ENCODE data around the gene XRN1.
"Not testable (repeated sequence)": the region's sequence is repeated elsewhere in the genome, so short reads cannot be mapped to it uniquely, and the experiment has no call there.

XRN1 gene

DNA sequence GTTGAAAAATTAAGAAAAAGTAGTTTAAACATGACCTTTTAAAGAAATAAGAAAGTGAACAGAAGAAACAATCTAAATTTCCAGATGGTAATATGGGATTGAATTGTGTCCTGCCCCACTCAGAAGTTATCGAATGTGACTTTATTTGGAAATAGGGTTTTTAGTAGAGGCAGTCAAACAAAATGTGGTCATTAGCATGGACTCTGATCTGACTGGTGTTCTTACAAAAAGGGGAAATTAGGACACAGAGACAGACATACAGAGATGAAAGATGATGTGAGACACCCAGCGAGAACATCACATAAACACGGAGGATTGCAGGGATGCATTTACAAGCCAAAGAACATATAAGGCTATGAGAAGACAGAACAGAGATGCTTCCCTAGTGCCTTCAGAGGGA is 73.2 kb downstream of the XRN1 start:
- Histone ChIP-seq H3K4me3 (ENCODE audit: insufficient read depth, low read length, poor library complexity, severe bottlenecking) (no peak overlapping the region), H3K4me2 (ENCODE audit: low read depth, low read length, poor library complexity, severe bottlenecking) (no peak overlapping the region), H3K36me3 (ENCODE audit: low read length) (0 out of 2 replicates have a peak, but pooled peaks cover 6% of the 10 kb centered on the region), H3K27me3 (ENCODE audit: low read length) (no peaks in the 10 kb centered on the region), H3K27ac (ENCODE audit: low read depth, low read length) (no peak overlapping the region), H4K20me1 (ENCODE audit: low read depth, low read length) (no peaks in the 10 kb centered on the region), H2AFZ (ENCODE audit: low read depth, low read length, severe bottlenecking) (no peak overlapping the region), H3K79me2 (ENCODE audit: insufficient read depth, low read length) (no peaks in the 10 kb centered on the region), H3K9me2 (replicated peaks; ENCODE audit: insufficient read depth, low read length) (no peaks in the 10 kb centered on the region), H3F3A (ENCODE audit: insufficient read depth) (no peaks in the 10 kb centered on the region), H3K9me3 (ENCODE audit: insufficient read depth, low read length) (no peaks in the 10 kb centered on the region), H3K9ac (ENCODE audit: low read length) (no peak overlapping the region)
- no peak for TF ChIP-seq EZH2phosphoT487 (conservative IDR thresholded peaks at IDR 0.05; ENCODE audit: low read length)
- TF ChIP-seq, protein P1, sequence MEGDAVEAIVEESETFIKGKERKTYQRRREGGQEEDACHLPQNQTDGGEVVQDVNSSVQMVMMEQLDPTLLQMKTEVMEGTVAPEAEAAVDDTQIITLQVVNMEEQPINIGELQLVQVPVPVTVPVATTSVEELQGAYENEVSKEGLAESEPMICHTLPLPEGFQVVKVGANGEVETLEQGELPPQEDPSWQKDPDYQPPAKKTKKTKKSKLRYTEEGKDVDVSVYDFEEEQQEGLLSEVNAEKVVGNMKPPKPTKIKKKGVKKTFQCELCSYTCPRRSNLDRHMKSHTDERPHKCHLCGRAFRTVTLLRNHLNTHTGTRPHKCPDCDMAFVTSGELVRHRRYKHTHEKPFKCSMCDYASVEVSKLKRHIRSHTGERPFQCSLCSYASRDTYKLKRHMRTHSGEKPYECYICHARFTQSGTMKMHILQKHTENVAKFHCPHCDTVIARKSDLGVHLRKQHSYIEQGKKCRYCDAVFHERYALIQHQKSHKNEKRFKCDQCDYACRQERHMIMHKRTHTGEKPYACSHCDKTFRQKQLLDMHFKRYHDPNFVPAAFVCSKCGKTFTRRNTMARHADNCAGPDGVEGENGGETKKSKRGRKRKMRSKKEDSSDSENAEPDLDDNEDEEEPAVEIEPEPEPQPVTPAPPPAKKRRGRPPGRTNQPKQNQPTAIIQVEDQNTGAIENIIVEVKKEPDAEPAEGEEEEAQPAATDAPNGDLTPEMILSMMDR (IDR thresholded peaks at IDR 0.05; ENCODE audit: insufficient read depth, low read length, poor library complexity, severe bottlenecking), result no peak

DNA sequence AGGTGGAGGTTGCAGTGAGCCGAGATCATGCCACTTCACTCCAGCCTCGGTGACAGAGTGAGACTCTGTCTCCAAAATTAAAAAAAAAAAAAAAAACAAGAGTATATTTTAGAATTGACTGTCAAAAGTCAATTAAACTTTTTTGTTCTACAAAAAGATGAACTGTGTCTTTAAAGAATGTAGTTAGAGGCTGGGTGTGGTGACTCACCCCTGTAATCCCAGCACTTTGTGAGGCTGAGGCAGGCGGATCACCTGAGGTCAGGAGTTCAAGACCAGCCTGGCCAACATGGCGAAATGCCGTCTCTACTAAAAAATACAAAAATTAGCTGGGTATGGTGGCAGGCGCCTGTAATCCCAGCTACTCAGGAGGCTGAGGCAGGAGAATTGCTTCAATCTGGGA is 78.3 kb downstream of the XRN1 start:
- H3F3A ChIP-seq (ENCODE audit: insufficient read depth); H3K27me3 ChIP-seq (ENCODE audit: low read length); H3K36me3 ChIP-seq (ENCODE audit: low read length); H3K9me2 ChIP-seq (replicated peaks; ENCODE audit: insufficient read depth, low read length); H3K9ac ChIP-seq (ENCODE audit: low read length); H4K20me1 ChIP-seq (ENCODE audit: low read depth, low read length); H3K79me2 ChIP-seq (ENCODE audit: insufficient read depth, low read length); H3K4me2 ChIP-seq (ENCODE audit: low read depth, low read length, poor library complexity, severe bottlenecking); H3K4me3 ChIP-seq (ENCODE audit: insufficient read depth, low read length, poor library complexity, severe bottlenecking); H3K27ac ChIP-seq (ENCODE audit: low read depth, low read length); H2AFZ ChIP-seq (ENCODE audit: low read depth, low read length, severe bottlenecking); H3K9me3 ChIP-seq (ENCODE audit: insufficient read depth, low read length): not testable (repeated sequence)

DNA sequence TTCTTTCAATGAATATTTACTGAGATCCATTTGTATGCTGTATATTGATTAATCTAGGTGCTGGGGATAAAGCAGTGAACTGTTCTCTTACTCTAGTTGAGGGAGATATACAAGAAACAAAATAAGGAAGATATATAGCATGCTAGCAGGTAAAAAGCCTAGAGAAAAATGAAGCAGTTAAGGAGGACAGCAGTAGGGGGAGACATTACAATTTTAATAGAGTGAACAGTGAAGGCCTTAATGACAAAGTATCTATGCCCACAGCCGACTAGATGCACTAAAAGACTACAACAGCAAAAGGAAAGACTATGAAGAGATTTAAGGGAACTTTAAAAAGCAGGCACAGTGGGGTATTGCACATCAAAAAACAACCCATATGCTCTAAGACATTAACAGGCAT is 81.4 kb downstream of the XRN1 start:
- Histone ChIP-seq H3K4me3 (ENCODE audit: insufficient read depth, low read length, poor library complexity, severe bottlenecking) (no peak overlapping the region), H3K79me2 (ENCODE audit: insufficient read depth, low read length) (no peaks in the 10 kb centered on the region), H4K20me1 (ENCODE audit: low read depth, low read length) (no peaks in the 10 kb centered on the region), H3K27me3 (ENCODE audit: low read length) (no peaks in the 10 kb centered on the region), H3F3A (ENCODE audit: insufficient read depth) (no peaks in the 10 kb centered on the region), H2AFZ (ENCODE audit: low read depth, low read length, severe bottlenecking) (no peak overlapping the region), H3K9me2 (replicated peaks; ENCODE audit: insufficient read depth, low read length) (no peaks in the 10 kb centered on the region), H3K36me3 (ENCODE audit: low read length) (peaks cover 12% of the 10 kb centered on the region; the same call in 1 of the 2 replicates), H3K4me2 (ENCODE audit: low read depth, low read length, poor library complexity, severe bottlenecking) (no peak overlapping the region), H3K9me3 (ENCODE audit: insufficient read depth, low read length) (no peaks in the 10 kb centered on the region), H3K9ac (ENCODE audit: low read length) (no peak overlapping the region), H3K27ac (ENCODE audit: low read depth, low read length) (no peak overlapping the region)
- no peak for TF ChIP-seq EZH2phosphoT487 (conservative IDR thresholded peaks at IDR 0.05; ENCODE audit: low read length)
- TF ChIP-seq, protein P1 (IDR thresholded peaks at IDR 0.05; ENCODE audit: insufficient read depth, low read length, poor library complexity, severe bottlenecking), result peak; percentile 41

DNA sequence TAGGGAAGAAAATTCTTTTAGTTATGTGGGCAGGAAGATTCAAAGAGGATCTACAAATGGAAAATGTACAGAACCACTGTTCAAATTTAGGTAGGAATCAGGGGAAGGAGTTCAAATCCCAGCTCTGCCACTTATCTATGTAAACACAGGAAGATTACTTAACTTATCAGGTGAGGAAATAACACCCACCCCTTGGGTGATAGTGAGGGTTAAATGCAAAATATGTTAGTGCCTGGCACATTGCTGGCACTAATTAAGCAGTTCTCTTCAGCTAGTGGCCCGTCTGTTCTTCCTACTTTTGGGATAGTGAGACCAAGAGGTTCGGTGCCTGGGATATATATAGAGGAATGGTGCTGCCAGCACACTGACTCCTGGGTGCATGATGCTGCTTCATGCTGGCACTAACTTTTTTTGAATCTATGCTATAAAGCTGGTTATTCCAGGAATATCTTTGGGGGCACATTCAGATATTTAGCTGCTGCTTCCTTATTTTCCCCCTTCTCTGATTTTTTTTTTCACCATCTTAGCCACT is 83.8 kb downstream of the XRN1 start:
- no peak overlapping the region for H2AFZ ChIP-seq (ENCODE audit: low read depth, low read length, severe bottlenecking)
- H3K9ac ChIP-seq (ENCODE audit: low read length), result no peak overlapping the region
- no peaks in the 10 kb centered on the region for H3K9me3 ChIP-seq (ENCODE audit: insufficient read depth, low read length)
- H3F3A ChIP-seq (ENCODE audit: insufficient read depth), result no peaks in the 10 kb centered on the region
- no peaks in the 10 kb centered on the region for H4K20me1 ChIP-seq (ENCODE audit: low read depth, low read length)
- H3K4me2 ChIP-seq (ENCODE audit: low read depth, low read length, poor library complexity, severe bottlenecking), result no peak overlapping the region
- no peaks in the 10 kb centered on the region for H3K9me2 ChIP-seq (replicated peaks; ENCODE audit: insufficient read depth, low read length)
- H3K79me2 ChIP-seq (ENCODE audit: insufficient read depth, low read length), result no peaks in the 10 kb centered on the region
- no peak overlapping the region for H3K27ac ChIP-seq (ENCODE audit: low read depth, low read length)
- H3K36me3 ChIP-seq (ENCODE audit: low read length), result peaks cover 12% of the 10 kb centered on the region; the same call in 1 of the 2 replicates
- H3K27me3 ChIP-seq (ENCODE audit: low read length), result no peaks in the 10 kb centered on the region
- TF ChIP-seq EZH2phosphoT487 (conservative IDR thresholded peaks at IDR 0.05; ENCODE audit: low read length), result no peak
- TF ChIP-seq, protein P1 (IDR thresholded peaks at IDR 0.05; ENCODE audit: insufficient read depth, low read length, poor library complexity, severe bottlenecking), result no peak
- no peak overlapping the region for H3K4me3 ChIP-seq (ENCODE audit: insufficient read depth, low read length, poor library complexity, severe bottlenecking)

DNA sequence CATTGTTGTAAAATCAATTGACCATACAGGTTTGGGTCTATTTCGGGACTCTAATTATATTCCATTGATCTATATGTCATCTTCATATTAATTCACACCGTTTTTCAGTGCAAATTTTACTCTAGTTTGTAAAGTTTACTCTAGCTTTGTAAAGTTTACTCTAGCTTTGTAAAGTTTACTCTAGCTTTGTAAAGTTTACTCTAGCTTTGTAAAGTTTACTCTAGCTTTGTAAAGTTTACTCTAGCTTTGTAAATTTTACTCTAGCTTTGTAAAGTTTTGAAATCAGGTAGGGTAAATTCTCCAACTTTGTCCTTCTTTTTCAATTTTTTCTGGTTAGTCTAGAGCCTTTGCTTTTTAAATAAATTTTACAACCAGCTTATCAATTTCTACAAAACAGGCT is 84.4 kb downstream of the XRN1 start:
- H3K4me2 ChIP-seq (ENCODE audit: low read depth, low read length, poor library complexity, severe bottlenecking); H3K27ac ChIP-seq (ENCODE audit: low read depth, low read length); H3F3A ChIP-seq (ENCODE audit: insufficient read depth); H3K9ac ChIP-seq (ENCODE audit: low read length); H3K4me3 ChIP-seq (ENCODE audit: insufficient read depth, low read length, poor library complexity, severe bottlenecking); H3K27me3 ChIP-seq (ENCODE audit: low read length); H2AFZ ChIP-seq (ENCODE audit: low read depth, low read length, severe bottlenecking); H4K20me1 ChIP-seq (ENCODE audit: low read depth, low read length); H3K9me3 ChIP-seq (ENCODE audit: insufficient read depth, low read length); H3K9me2 ChIP-seq (replicated peaks; ENCODE audit: insufficient read depth, low read length); H3K79me2 ChIP-seq (ENCODE audit: insufficient read depth, low read length); H3K36me3 ChIP-seq (ENCODE audit: low read length): not testable (repeated sequence)

Data from SU-DHL-6 (cell line).